SU-DHL-6 (cell line): ENCODE results near the gene LYPD6.

Experiments used
- H2AFZ ChIP-seq: fragments of 200-600 bp; sonication (generic); 2 replicates; pipeline ENCODE4 v1.6.1; 2014; ENCODE audit warnings: low read depth, mild to moderate bottlenecking, moderate library complexity, mixed read lengths, antibody characterized with exemption, low read length; ENCODE audit not compliant: severe bottlenecking
- H3F3A ChIP-seq: fragments of 200-600 bp; shearing (Covaris generic); 2 replicates; pipeline ENCODE4 v1.6.0; 2016; ENCODE audit warnings: antibody characterized with exemption, mild to moderate bottlenecking; ENCODE audit not compliant: insufficient read depth
- H3K27ac ChIP-seq: fragments of 200-600 bp; sonication (generic); 2 replicates; pipeline ENCODE4 v1.5.1; 2016; ENCODE audit warnings: low read depth, mild to moderate bottlenecking, low read length, moderate library complexity, mixed read lengths
- H3K27me3 ChIP-seq: fragments of 200-600 bp; sonication (generic), shearing (Covaris generic); 2 replicates; pipeline ENCODE4 v1.6.0; 2014; ENCODE audit warnings: mild to moderate bottlenecking, low read length
- H3K36me3 ChIP-seq: fragments of 200-600 bp; sonication (generic); 2 replicates; pipeline ENCODE4 v1.6.1; 2014; ENCODE audit warnings: mild to moderate bottlenecking, low read length, mixed read lengths
- H3K4me2 ChIP-seq: fragments of 300-600, 200-600 bp; shearing (Covaris generic), sonication (generic); 2 replicates; pipeline ENCODE4 v1.6.0; 2014; ENCODE audit warnings: low read length, low read depth, mild to moderate bottlenecking; ENCODE audit not compliant: poor library complexity, severe bottlenecking
- H3K4me3 ChIP-seq: fragments of 200-600 bp; sonication (generic); 2 replicates; pipeline ENCODE4 v1.5.1; 2014; ENCODE audit warnings: antibody characterized with exemption, low read length, mild to moderate bottlenecking, mixed read lengths; ENCODE audit not compliant: insufficient read depth, poor library complexity, severe bottlenecking
- H3K79me2 ChIP-seq: fragments of 200-600 bp; sonication (generic); 2 replicates; pipeline ENCODE4 v1.6.1; 2014; ENCODE audit warnings: mild to moderate bottlenecking, low read length, moderate library complexity; ENCODE audit not compliant: insufficient read depth
- H3K9ac ChIP-seq: fragments of 200-600 bp; sonication (generic); 2 replicates; pipeline ENCODE4 v1.7.0; 2014; ENCODE audit warnings: mild to moderate bottlenecking, low read length
- H3K9me2 ChIP-seq: fragments of 200-600 bp; sonication (generic); replicated peaks from 2 replicates; pipeline ENCODE4 v1.6.1; 2014; ENCODE audit warnings: low read length; ENCODE audit not compliant: insufficient read depth
- H3K9me3 ChIP-seq: fragments of 200-600 bp; sonication (generic); 2 replicates; pipeline ENCODE4 v1.6.1; 2014; ENCODE audit warnings: low read length, mixed read lengths; ENCODE audit not compliant: insufficient read depth
- H4K20me1 ChIP-seq: fragments of 200-600 bp; sonication (generic); 2 replicates; pipeline ENCODE4 v1.6.1; 2014; ENCODE audit warnings: low read depth, mild to moderate bottlenecking, antibody characterized with exemption, low read length, moderate library complexity, mixed read lengths
- EZH2phosphoT487 ChIP-seq: fragments of 200-600 bp; sonication (generic), shearing (Covaris generic); conservative IDR thresholded peaks from 2 replicates; pipeline ENCODE4 v1.6.1; 2018; ENCODE audit warnings: mild to moderate bottlenecking, antibody characterized with exemption, low read length, moderate library complexity, mixed read lengths
- TF ChIP-seq, protein P1 (sequence below): fragments of 200-600 bp; sonication (generic); IDR thresholded peaks from one replicate; pipeline ENCODE4 v1.5.1; 2017; ENCODE audit warnings: antibody characterized with exemption, mild to moderate bottlenecking, low read length, moderate library complexity; ENCODE audit not compliant: insufficient read depth, poor library complexity, severe bottlenecking

Gene LYPD6

DNA sequence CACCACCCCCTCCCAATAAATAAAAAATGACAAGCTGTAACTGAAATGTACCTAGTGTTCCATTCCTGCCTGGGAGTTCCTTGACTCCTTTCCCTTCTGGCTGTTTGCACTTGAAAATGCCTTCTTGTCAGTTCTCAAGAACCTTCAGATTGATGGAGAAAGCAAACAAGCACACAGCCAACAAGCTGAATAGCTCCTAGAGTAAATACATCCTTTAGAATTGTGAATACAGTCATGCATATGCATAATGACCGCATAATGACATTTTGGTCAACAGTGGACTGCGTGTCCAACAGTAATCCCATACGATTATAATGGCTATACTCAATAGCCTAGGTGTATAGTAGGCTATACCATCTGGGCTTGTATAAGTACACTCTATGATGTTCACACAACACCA, 97.0 kb downstream of the LYPD6 start:
- no peak overlapping the region for H3K27ac ChIP-seq
- H2AFZ ChIP-seq: no peak overlapping the region
- no peaks in the 10 kb centered on the region for H3K36me3 ChIP-seq
- no peaks in the 10 kb centered on the region for H4K20me1 ChIP-seq
- H3K9me2 ChIP-seq: no peaks in the 10 kb centered on the region
- no peak overlapping the region for H3K4me3 ChIP-seq
- no peak overlapping the region for H3K4me2 ChIP-seq
- no peak overlapping the region for H3K9ac ChIP-seq
- no peaks in the 10 kb centered on the region for H3K79me2 ChIP-seq
- TF ChIP-seq, protein P1, sequence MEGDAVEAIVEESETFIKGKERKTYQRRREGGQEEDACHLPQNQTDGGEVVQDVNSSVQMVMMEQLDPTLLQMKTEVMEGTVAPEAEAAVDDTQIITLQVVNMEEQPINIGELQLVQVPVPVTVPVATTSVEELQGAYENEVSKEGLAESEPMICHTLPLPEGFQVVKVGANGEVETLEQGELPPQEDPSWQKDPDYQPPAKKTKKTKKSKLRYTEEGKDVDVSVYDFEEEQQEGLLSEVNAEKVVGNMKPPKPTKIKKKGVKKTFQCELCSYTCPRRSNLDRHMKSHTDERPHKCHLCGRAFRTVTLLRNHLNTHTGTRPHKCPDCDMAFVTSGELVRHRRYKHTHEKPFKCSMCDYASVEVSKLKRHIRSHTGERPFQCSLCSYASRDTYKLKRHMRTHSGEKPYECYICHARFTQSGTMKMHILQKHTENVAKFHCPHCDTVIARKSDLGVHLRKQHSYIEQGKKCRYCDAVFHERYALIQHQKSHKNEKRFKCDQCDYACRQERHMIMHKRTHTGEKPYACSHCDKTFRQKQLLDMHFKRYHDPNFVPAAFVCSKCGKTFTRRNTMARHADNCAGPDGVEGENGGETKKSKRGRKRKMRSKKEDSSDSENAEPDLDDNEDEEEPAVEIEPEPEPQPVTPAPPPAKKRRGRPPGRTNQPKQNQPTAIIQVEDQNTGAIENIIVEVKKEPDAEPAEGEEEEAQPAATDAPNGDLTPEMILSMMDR: no peak
- TF ChIP-seq EZH2phosphoT487: no peak
- H3K27me3 ChIP-seq: no peaks in the 10 kb centered on the region; the same call in 1 of the 2 replicates
- no peaks in the 10 kb centered on the region for H3K9me3 ChIP-seq
- H3F3A ChIP-seq: no peaks in the 10 kb centered on the region

DNA sequence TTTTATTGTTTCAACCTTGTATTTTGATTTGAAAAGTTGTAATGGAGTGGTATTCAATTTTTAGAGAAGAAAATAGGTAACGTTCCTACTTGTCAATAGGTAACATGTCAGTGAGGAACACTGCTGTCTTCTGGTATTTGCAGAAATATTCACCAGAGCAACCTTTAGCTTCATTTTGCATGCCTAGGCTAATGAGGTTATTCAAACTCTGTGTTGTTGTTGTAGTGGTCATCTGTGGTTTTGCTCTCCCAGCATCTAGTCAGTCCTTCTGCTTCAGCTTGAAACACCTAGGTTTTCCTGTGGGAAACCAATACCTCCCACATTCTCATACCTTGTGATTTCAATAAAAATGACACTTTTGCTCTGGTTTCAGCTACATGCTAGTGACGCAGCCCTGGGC, 98.4 kb downstream of the LYPD6 start:
- Histone ChIP-seq H3K79me2 (no peaks in the 10 kb centered on the region), H4K20me1 (no peaks in the 10 kb centered on the region), H2AFZ (no peak overlapping the region), H3K27ac (no peak overlapping the region), H3K9me3 (no peaks in the 10 kb centered on the region), H3K9ac (no peak overlapping the region), H3F3A (no peaks in the 10 kb centered on the region), H3K9me2 (no peaks in the 10 kb centered on the region), H3K4me3 (no peak overlapping the region), H3K4me2 (no peak overlapping the region), H3K27me3 (no peaks in the 10 kb centered on the region; the same call in 1 of the 2 replicates), H3K36me3 (no peaks in the 10 kb centered on the region)
- TF ChIP-seq, protein P1: no peak
- TF ChIP-seq EZH2phosphoT487: no peak

DNA sequence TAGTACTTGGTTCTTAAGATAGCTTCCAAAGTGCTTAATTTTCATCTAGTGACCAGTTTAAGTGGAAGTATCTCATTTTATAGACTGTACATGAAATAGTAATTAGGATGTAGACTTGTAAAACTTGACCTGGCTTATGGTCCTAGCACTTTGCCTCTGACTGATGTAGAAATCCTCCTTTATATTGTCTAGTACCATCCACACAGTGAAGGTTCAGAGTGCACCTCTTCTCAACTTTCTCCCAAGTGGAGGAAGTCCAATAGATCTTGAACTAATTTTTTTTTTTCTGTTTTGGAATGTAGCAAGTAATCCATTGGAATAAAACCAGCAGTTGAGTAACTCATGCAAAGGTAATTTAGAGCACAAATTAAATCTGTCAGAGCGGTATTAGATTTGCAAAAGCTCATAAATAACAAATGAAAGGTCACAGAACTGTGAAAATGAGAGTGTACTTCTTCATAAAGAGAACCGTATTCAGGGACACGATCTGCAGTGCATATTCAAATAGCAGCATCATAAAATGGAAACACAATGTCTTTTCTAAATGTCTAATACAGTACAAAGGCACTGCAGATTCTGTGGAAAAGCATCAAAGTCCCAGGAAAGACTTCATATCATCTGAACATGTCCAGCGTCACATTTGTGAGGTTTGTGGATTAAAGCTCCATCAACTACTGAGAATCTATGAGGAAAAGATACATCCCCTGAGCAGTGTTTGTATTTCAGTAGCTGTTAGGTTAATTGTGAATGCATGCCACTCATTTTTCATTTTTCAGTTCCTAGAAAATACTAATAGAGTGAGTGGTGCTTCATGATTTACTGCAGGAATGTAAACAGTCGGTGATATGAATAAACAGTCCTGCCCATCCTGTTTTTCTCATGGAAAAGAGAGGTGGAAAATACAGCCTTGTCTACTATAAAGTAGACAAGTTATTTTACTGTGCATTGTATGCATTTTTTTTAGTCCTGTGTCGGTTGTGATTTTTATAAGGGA, 100.7 kb downstream of the LYPD6 start:
- Histone ChIP-seq H3K27ac (no peak overlapping the region), H3K9ac (no peak overlapping the region), H3K79me2 (no peaks in the 10 kb centered on the region), H3K9me3 (no peaks in the 10 kb centered on the region), H3K27me3 (no peaks in the 10 kb centered on the region), H3K4me2 (no peak overlapping the region), H3K9me2 (no peaks in the 10 kb centered on the region), H4K20me1 (no peaks in the 10 kb centered on the region), H2AFZ (no peak overlapping the region), H3K36me3 (no peaks in the 10 kb centered on the region), H3K4me3 (no peak overlapping the region), H3F3A (no peaks in the 10 kb centered on the region)
- TF ChIP-seq EZH2phosphoT487: no peak
- TF ChIP-seq, protein P1: no peak
